Liver (tissue), 9 donors: ENCODE results near the gene APOL4. TPM values are rescaled to one million over a fixed set of nuclear protein-coding genes. Genes with fewer than 3 reads are reported as not detected.
A peak's percentile ranks its signal among the peaks of the same experiment; 100 is the strongest.
"Not testable (repeated sequence)": the region's sequence is repeated elsewhere in the genome, so short reads cannot be mapped to it uniquely, and the experiment has no call there.

ENCODE experiments used
- DNase-seq: peaks from one replicate; pipeline ENCODE4 v3.0.0-alpha.2; 2017; ENCODE audit warnings: low spot score
- H3K27ac ChIP-seq, 2 donors: one replicate each; pipeline ENCODE4 v1.7.0; 2013; ENCODE audit warnings: inconsistent platforms in 2 of 2, low read length in 2 of 2, control low read depth in 1 of 2, low read depth in 1 of 2, mild to moderate bottlenecking in 1 of 2
- H3K27me3 ChIP-seq, 4 donors: one replicate each; pipeline versions ENCODE4 v1.6.1 to v1.7.0; 2013; ENCODE audit warnings: low read length in 3 of 4, inconsistent platforms in 1 of 4, mild to moderate bottlenecking in 1 of 4, moderate library complexity in 1 of 4; ENCODE audit not compliant: control insufficient read depth in 4 of 4, insufficient read depth in 4 of 4
- H3K36me3 ChIP-seq, 4 donors: one replicate each; pipeline versions ENCODE4 v1.6.1 to v1.7.0; 2013; ENCODE audit warnings: low read length in 3 of 4, mild to moderate bottlenecking in 3 of 4, low read depth in 1 of 4, moderate library complexity in 1 of 4; ENCODE audit not compliant: control insufficient read depth in 4 of 4, insufficient read depth in 3 of 4
- H3K4me1 ChIP-seq, 4 donors: one replicate each; pipeline versions ENCODE4 v1.6.1 to v1.7.0; 2013; ENCODE audit warnings: low read length in 3 of 4, mild to moderate bottlenecking in 3 of 4, moderate library complexity in 1 of 4; ENCODE audit not compliant: control insufficient read depth in 4 of 4, insufficient read depth in 4 of 4
- H3K4me3 ChIP-seq, 3 donors: one replicate each; pipeline versions ENCODE4 v1.6.1 to v1.7.0; 2013; ENCODE audit warnings: low read length in 3 of 3, control low read depth in 1 of 3, low read depth in 1 of 3, mild to moderate bottlenecking in 1 of 3
- H3K9ac ChIP-seq, 2 donors: one replicate each; pipeline ENCODE4 v1.7.0; 2013; ENCODE audit warnings: low read length in 2 of 2, mild to moderate bottlenecking in 2 of 2, moderate library complexity in 2 of 2, control low read depth in 1 of 2, low read depth in 1 of 2
- H3K9me3 ChIP-seq, 4 donors: one replicate each; pipeline versions ENCODE4 v1.6.1 to v1.7.0; 2013; ENCODE audit warnings: low read length in 3 of 4; ENCODE audit not compliant: control insufficient read depth in 4 of 4
- ATF3 ChIP-seq: IDR thresholded peaks from 2 replicates; pipeline ENCODE4 v1.6.1; 2016; ENCODE audit warnings: antibody characterized with exemption
- CTCF ChIP-seq: fragments of 150-350 bp; IDR thresholded peaks from 2 replicates; pipeline ENCODE4 v1.5.1; 2017; ENCODE audit warnings: improper control_type of control experiment, low read depth, low read length; ENCODE audit not compliant: missing input control
- EGR1 ChIP-seq, 2 donors: IDR thresholded peaks; 2 replicates each; pipeline ENCODE4 v1.6.1; 2016 to 2018; ENCODE audit warnings: antibody characterized with exemption in 2 of 2, low read depth in 2 of 2
- FOXA1 ChIP-seq: IDR thresholded peaks from 2 replicates; pipeline ENCODE4 v1.6.1; 2016; ENCODE audit warnings: antibody characterized with exemption
- FOXA2 ChIP-seq: IDR thresholded peaks from 2 replicates; pipeline ENCODE4 v1.6.1; 2016; ENCODE audit warnings: antibody characterized with exemption
- GABPA ChIP-seq, 2 donors: IDR thresholded peaks in 1 of 2; conservative IDR thresholded peaks in 1 of 2; 2 replicates each; pipeline ENCODE4 v1.6.1; 2016; ENCODE audit warnings: antibody characterized with exemption in 2 of 2, mild to moderate bottlenecking in 1 of 2, moderate library complexity in 1 of 2
- HNF4G ChIP-seq: IDR thresholded peaks from 2 replicates; pipeline ENCODE4 v1.6.1; 2016; ENCODE audit warnings: antibody characterized with exemption
- JUND ChIP-seq, 2 donors: IDR thresholded peaks; 2 replicates each; pipeline ENCODE4 v1.6.1; 2016; ENCODE audit warnings: antibody characterized with exemption in 2 of 2
- NR2F2 ChIP-seq: IDR thresholded peaks from 2 replicates; pipeline ENCODE4 v1.6.1; 2016; ENCODE audit warnings: antibody characterized with exemption
- RAD21 ChIP-seq, 2 donors: IDR thresholded peaks; 2 replicates each; pipeline ENCODE4 v1.6.1; 2016; ENCODE audit warnings: antibody characterized with exemption in 2 of 2, mild to moderate bottlenecking in 2 of 2
- REST ChIP-seq: IDR thresholded peaks from 2 replicates; pipeline ENCODE4 v1.6.1; 2016; ENCODE audit warnings: antibody characterized with exemption, mild to moderate bottlenecking
- RXRA ChIP-seq, 2 donors: IDR thresholded peaks; 2 replicates each; pipeline ENCODE4 v1.6.1; 2017 to 2018; ENCODE audit warnings: antibody characterized with exemption in 2 of 2, mild to moderate bottlenecking in 1 of 2
- SP1 ChIP-seq: IDR thresholded peaks from 2 replicates; pipeline ENCODE4 v1.6.1; 2018; ENCODE audit warnings: antibody characterized with exemption, mild to moderate bottlenecking
- TAF1 ChIP-seq: conservative IDR thresholded peaks from 2 replicates; pipeline ENCODE4 v1.6.1; 2016; ENCODE audit warnings: antibody characterized with exemption, mild to moderate bottlenecking
- YY1 ChIP-seq: IDR thresholded peaks from 2 replicates; pipeline ENCODE4 v1.6.1; 2016; ENCODE audit warnings: antibody characterized with exemption, mild to moderate bottlenecking
- ZBTB33 ChIP-seq: IDR thresholded peaks from 2 replicates; pipeline ENCODE4 v1.6.1; 2016; ENCODE audit warnings: antibody characterized with exemption
- WGBS: extraction: QIAGEN DNeasy Blood & Tissue Kit; methylation state at CpG from one replicate; pipeline ENCODE4 v1.1.7; 2013; 5-methylcytosine and 5-hydroxymethylcytosine counted together
- polyA plus RNA-seq, 2 donors: library from polyadenylated mRNA; stranded (reverse) in 1 of 2; unstranded in 1 of 2; fragments of 200-250 nt in 1 of 2; fragments of >200 nt in 1 of 2; fragmentation: Nextera tagmentation in 1 of 2; extraction: Ambion mirVana in 1 of 2; gene quantifications; one replicate each; pipeline versions ENCODE4 v1.2.1 to v1.2.3, GENCODE V29; 2013 to 2015
- total RNA-seq, 2 donors: library from RNA; depleted of rRNA; stranded (reverse); fragments of >200 nt; gene quantifications; one replicate each; pipeline ENCODE4 v1.2.3, GENCODE V29; 2014
- donor health status: healthy.
- donor health status: healthy.
- donor health status: healthy.
- donor health status: healthy.
- donor health status: healthy.

The APOL4 gene
- total and polyA plus RNA-seq, 4 donors, result 0.59 to 2.3 (median 1.8) TPM

GRCh38 chr22:36232715-36233401 lies 31.2 kb upstream of the APOL4 start:
- no peaks in the 10 kb centered on the region for H3K27me3 ChIP-seq
- 73% methylated on average over 13 of the region's 13 CpGs for WGBS
- no peaks in the 10 kb centered on the region for H3K9me3 ChIP-seq
- H3K4me3 ChIP-seq, result no peak overlapping the region
- peaks cover 9 to 46% (median 38%) of the 10 kb centered on the region in 4 donors for H3K36me3 ChIP-seq
- no peak for DNase-seq
- peaks cover 5 to 54% (median 34%) of the 10 kb centered on the region in 4 donors for H3K4me1 ChIP-seq
- no peak overlapping the region for H3K27ac ChIP-seq
- no peak for TF ChIP-seq RAD21 (IDR thresholded peaks at IDR 0.05)
- TF ChIP-seq ATF3, result no peak
- TF ChIP-seq CTCF, result no peak
- no peak for TF ChIP-seq YY1
- no peak for TF ChIP-seq NR2F2
- no peak for TF ChIP-seq GABPA (IDR thresholded peaks at IDR 0.05 in 1 of 2, conservative IDR thresholded peaks at IDR 0.05 in 1 of 2)
- TF ChIP-seq FOXA1, result no peak
- TF ChIP-seq ZBTB33, result no peak
- TF ChIP-seq JUND (IDR thresholded peaks at IDR 0.05), result no peak
- no peak for TF ChIP-seq FOXA2
- no peak for TF ChIP-seq HNF4G
- TF ChIP-seq TAF1, result no peak
- no peak for TF ChIP-seq REST
- TF ChIP-seq SP1, result no peak
- TF ChIP-seq RXRA (IDR thresholded peaks at IDR 0.05), result no peak
- TF ChIP-seq EGR1 (IDR thresholded peaks at IDR 0.05; ENCODE audit: low read depth in 2 of 2), result no peak
- no peak overlapping the region for H3K9ac ChIP-seq

- DNase-seq, result not testable (repeated sequence)
- H3K36me3 ChIP-seq, result peaks cover 10 to 48% (median 40%) of the 10 kb centered on the region in 4 donors
Measured at GRCh38 chr22:36231051-36231450, 29.4 kb upstream of the APOL4 start.

GRCh38 chr22:36229649-36230048 lies 28.0 kb upstream of the APOL4 start:
- H3K4me1 ChIP-seq, result peaks cover 0 to 26% (median 9%) of the 10 kb centered on the region in 4 donors
- not testable (repeated sequence) for H3K9ac ChIP-seq, H3K27ac ChIP-seq, DNase-seq, H3K27me3 ChIP-seq, H3K4me3 ChIP-seq, H3K9me3 ChIP-seq
- H3K36me3 ChIP-seq, result peaks cover 10 to 49% (median 40%) of the 10 kb centered on the region in 4 donors
- 56% methylated on average over 3 of the region's 3 CpGs for WGBS

More at GRCh38 chr22:36231051-36231450, 29.4 kb upstream of the APOL4 start:
- peak in 1 of 2 donors; percentile 7 for TF ChIP-seq RAD21 (IDR thresholded peaks at IDR 0.05)
- WGBS, result 91% methylated on average over 5 of the region's 5 CpGs
- not testable (repeated sequence) for H3K9me3 ChIP-seq, H3K27ac ChIP-seq, H3K4me3 ChIP-seq, H3K27me3 ChIP-seq, H3K9ac ChIP-seq
- H3K4me1 ChIP-seq, result peaks cover 0 to 38% (median 16%) of the 10 kb centered on the region in 4 donors
